Karpas-422 (cell line): ENCODE results near the gene SIL1. TPM values are rescaled to one million over a fixed set of nuclear protein-coding genes. Genes with fewer than 3 reads are reported as not detected.

Experiments used
- DNase-seq: peaks from one replicate; pipeline ENCODE4 v3.0.0-alpha.2; 2015
- H2AFZ ChIP-seq: fragments of 200-600 bp; sonication (generic); 2 replicates; pipeline ENCODE4 v1.6.1; 2014; ENCODE audit warnings: antibody characterized with exemption, low read length, mixed read lengths
- H3K27ac ChIP-seq: fragments of 200-600 bp; sonication (generic); 2 replicates; pipeline ENCODE4 v1.5.1; 2014; ENCODE audit warnings: mild to moderate bottlenecking, low read length, moderate library complexity
- H3K27me3 ChIP-seq: fragments of 200-600 bp; sonication (generic); 2 replicates; pipeline ENCODE4 v1.6.1; 2014; ENCODE audit warnings: low read length, mixed read lengths
- H3K36me3 ChIP-seq: fragments of 200-600 bp; sonication (generic); 2 replicates; pipeline ENCODE4 v1.6.1; 2014; ENCODE audit warnings: low read length, mixed read lengths; ENCODE audit not compliant: insufficient read depth
- H3K4me1 ChIP-seq: fragments of 200-600 bp; sonication (generic); 2 replicates; pipeline ENCODE4 v1.6.1; 2014; ENCODE audit warnings: mild to moderate bottlenecking, low read length, mixed read lengths
- H3K4me2 ChIP-seq: fragments of 200-600 bp; sonication (generic); 2 replicates; pipeline ENCODE4 v1.6.1; 2014; ENCODE audit warnings: low read length, low read depth, mild to moderate bottlenecking; ENCODE audit not compliant: poor library complexity, severe bottlenecking
- H3K4me3 ChIP-seq: fragments of 200-600 bp; sonication (generic); 2 replicates; pipeline ENCODE4 v1.5.1; 2014; ENCODE audit warnings: mild to moderate bottlenecking, antibody characterized with exemption, low read length, mixed read lengths
- H3K79me2 ChIP-seq: fragments of 200-600 bp; sonication (generic); 2 replicates; pipeline ENCODE4 v1.6.1; 2014; ENCODE audit warnings: mild to moderate bottlenecking, low read length, mixed read lengths
- H3K9ac ChIP-seq: fragments of 200-600 bp; sonication (generic); 2 replicates; pipeline ENCODE4 v1.6.0; 2014; ENCODE audit warnings: low read length
- H3K9me2 ChIP-seq: fragments of 200-600 bp; sonication (generic), shearing (Covaris generic); replicated peaks from 2 replicates; pipeline ENCODE4 v1.6.0; 2014; ENCODE audit warnings: mild to moderate bottlenecking, low read length, moderate library complexity; ENCODE audit not compliant: insufficient read depth
- H3K9me3 ChIP-seq: fragments of 300-700, 200-600 bp; sonication (generic); 2 replicates; pipeline ENCODE4 v1.6.1; 2014; ENCODE audit warnings: low read length, mixed read lengths
- H4K20me1 ChIP-seq: fragments of 200-600 bp; sonication (generic); 2 replicates; pipeline ENCODE4 v1.6.1; 2014; ENCODE audit warnings: mild to moderate bottlenecking, antibody characterized with exemption, low read length, low read depth; ENCODE audit not compliant: insufficient read depth
- total RNA-seq: library from RNA; depleted of rRNA; stranded (reverse); fragments of >200 nt; shearing (Covaris generic); gene quantifications from 2 replicates; pipeline ENCODE4 v1.2.3, GENCODE V29; 2014; ENCODE audit warnings: low replicate concordance

SIL1 gene
- total RNA-seq, 1 experiment from 2014 or later: 10.7 TPM

DNA sequence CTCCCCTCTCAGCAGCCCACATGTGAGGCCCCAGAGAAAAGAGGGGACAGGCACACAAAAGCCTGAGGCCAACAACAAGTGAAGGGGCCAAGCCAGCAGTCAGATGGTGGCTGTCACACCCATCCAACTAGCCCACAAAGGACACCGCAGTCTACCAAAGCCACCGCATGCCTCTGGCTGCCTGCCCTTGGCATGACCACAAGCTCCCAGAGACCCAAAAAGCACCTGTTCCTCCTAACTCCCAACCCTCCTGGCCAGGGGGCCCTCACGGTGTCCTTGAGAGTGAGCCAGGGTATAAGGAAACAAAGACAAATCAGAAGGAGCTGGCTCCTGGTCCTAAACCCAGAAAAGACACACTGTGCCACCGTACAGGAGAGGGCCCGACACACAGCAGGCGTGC, 245.2 kb downstream of the SIL1 start:
- no peak overlapping the region for H3K4me3 ChIP-seq
- no peaks in the 10 kb centered on the region for H3K4me1 ChIP-seq
- H3K9me2 ChIP-seq: no peaks in the 10 kb centered on the region
- H3K79me2 ChIP-seq: no peaks in the 10 kb centered on the region
- no peak for DNase-seq
- H3K9ac ChIP-seq: no peak overlapping the region
- peaks cover 2% of the 10 kb centered on the region; the same call in 1 of the 2 replicates for H4K20me1 ChIP-seq
- H3K9me3 ChIP-seq: no peaks in the 10 kb centered on the region
- H3K27me3 ChIP-seq: no peaks in the 10 kb centered on the region
- H3K36me3 ChIP-seq: no peaks in the 10 kb centered on the region
- H2AFZ ChIP-seq: no peak overlapping the region
- no peak overlapping the region for H3K4me2 ChIP-seq
- no peak overlapping the region for H3K27ac ChIP-seq

DNA sequence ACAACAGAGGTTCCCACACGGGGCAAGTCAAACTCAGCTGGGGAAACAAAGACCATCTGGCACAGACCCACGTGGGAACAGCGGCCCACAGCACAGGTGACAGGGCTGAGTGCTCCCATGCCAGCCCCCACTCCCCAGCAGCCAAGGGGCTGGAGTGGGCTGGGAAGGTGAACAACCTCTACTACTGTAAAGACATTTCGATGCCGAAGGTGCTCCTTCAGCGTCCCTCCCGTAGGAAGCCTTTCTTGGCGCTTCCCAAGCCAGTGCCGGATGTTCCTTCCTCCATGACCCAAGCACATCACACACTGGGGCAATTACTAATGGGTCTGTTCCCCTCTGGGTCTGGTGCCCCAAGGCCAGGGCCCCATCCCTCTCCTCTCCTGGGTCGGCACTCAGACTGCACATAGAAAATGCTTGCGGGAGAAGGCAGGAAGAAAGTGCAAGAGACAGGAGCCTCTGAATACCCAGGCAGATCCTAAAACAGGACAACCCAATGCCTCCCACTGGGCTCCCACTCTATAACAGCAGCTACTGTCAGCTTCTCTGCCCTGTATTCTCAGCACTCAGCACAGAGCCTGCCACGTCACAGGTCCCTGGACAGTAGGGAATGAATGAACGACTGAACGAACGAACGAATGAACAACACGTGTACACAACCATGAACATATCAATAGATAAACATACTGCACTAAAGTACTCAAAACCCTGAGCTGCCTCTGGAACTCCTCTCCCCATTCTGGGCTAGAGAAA, 246.0 kb downstream of the SIL1 start:
- H3K27me3 ChIP-seq: no peaks in the 10 kb centered on the region
- H3K9me3 ChIP-seq: no peaks in the 10 kb centered on the region
- H3K27ac ChIP-seq: no peak overlapping the region
- no peaks in the 10 kb centered on the region for H3K4me1 ChIP-seq
- no peak overlapping the region for H3K4me2 ChIP-seq
- no peak overlapping the region for H3K9ac ChIP-seq
- H3K79me2 ChIP-seq: no peaks in the 10 kb centered on the region
- DNase-seq: no peak
- H4K20me1 ChIP-seq: peaks cover 2% of the 10 kb centered on the region; the same call in 1 of the 2 replicates
- no peak overlapping the region for H2AFZ ChIP-seq
- no peak overlapping the region for H3K4me3 ChIP-seq
- H3K9me2 ChIP-seq: no peaks in the 10 kb centered on the region
- H3K36me3 ChIP-seq: no peaks in the 10 kb centered on the region

GRCh38 chr5:138951091-138951985, 246.8 kb downstream of the SIL1 start:
- H3K36me3 ChIP-seq: no peaks in the 10 kb centered on the region
- peaks cover 2% of the 10 kb centered on the region; the same call in 1 of the 2 replicates for H4K20me1 ChIP-seq
- H3K79me2 ChIP-seq: no peaks in the 10 kb centered on the region
- H3K4me1 ChIP-seq: no peaks in the 10 kb centered on the region
- DNase-seq: no peak
- no peak overlapping the region for H3K9ac ChIP-seq
- H3K4me2 ChIP-seq: no peak overlapping the region
- no peaks in the 10 kb centered on the region for H3K27me3 ChIP-seq
- no peak overlapping the region for H2AFZ ChIP-seq
- no peak overlapping the region for H3K4me3 ChIP-seq
- no peaks in the 10 kb centered on the region for H3K9me2 ChIP-seq
- H3K27ac ChIP-seq: no peak overlapping the region
- no peaks in the 10 kb centered on the region for H3K9me3 ChIP-seq

- Histone ChIP-seq H3K9me2 (no peaks in the 10 kb centered on the region), H2AFZ (no peak overlapping the region), H3K9ac (no peak overlapping the region), H3K4me3 (no peak overlapping the region), H4K20me1 (peaks cover 2% of the 10 kb centered on the region; the same call in 1 of the 2 replicates), H3K9me3 (no peaks in the 10 kb centered on the region), H3K79me2 (no peaks in the 10 kb centered on the region), H3K4me2 (no peak overlapping the region), H3K27ac (no peak overlapping the region), H3K27me3 (no peaks in the 10 kb centered on the region), H3K4me1 (no peaks in the 10 kb centered on the region), H3K36me3 (no peaks in the 10 kb centered on the region)
- DNase-seq: no peak
Observed at GRCh38 chr5:138950421-138951031, 247.6 kb downstream of the SIL1 start.

DNA sequence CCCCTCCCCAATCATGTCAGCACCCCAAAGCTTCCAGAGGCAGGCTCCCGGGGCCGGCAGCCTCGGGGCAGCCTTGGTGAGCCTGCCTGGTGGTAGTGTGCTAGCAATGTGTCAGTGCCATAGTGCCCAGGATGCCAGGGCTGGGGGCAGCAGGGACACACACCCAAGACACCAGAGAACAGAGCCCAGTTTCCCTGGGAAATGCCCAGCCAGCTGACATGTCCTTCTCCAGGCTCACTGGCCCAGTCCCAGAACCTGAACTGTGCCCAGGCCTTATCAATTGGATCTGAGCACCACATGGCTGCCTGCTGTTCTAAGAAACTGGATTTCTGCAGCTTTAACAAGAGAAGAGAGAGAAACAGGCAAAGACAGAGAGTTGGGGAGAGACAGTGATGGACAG, 248.2 kb downstream of the SIL1 start:
- Histone ChIP-seq H3K79me2 (no peaks in the 10 kb centered on the region), H3K27me3 (no peaks in the 10 kb centered on the region), H4K20me1 (peaks cover 2% of the 10 kb centered on the region; the same call in 1 of the 2 replicates), H2AFZ (no peak overlapping the region), H3K9me3 (no peaks in the 10 kb centered on the region), H3K36me3 (no peaks in the 10 kb centered on the region), H3K4me2 (no peak overlapping the region), H3K4me1 (no peaks in the 10 kb centered on the region), H3K27ac (no peak overlapping the region), H3K9me2 (no peaks in the 10 kb centered on the region), H3K9ac (no peak overlapping the region), H3K4me3 (no peak overlapping the region)
- no peak for DNase-seq

DNA sequence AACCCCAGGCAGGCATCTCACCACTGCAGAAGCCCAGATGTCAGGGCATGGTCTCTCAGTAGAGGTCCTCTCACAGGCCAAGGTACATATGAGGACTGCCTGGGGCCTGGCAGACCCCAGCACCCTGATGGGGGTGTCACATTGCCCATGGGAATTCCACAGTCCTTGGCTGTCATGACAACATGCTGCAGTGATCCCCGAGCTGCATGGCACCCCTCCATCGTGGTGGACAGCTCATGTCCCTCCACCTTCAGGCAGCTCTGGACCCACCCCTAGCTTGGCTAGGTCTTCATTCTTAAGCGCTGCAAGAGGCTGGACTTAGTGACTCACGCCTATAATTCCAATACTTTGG, 249.0 kb downstream of the SIL1 start:
- H3K4me1 ChIP-seq: no peaks in the 10 kb centered on the region
- H3K9me3 ChIP-seq: no peaks in the 10 kb centered on the region
- H3K79me2 ChIP-seq: no peaks in the 10 kb centered on the region
- 0 out of 2 replicates have a peak, but pooled peaks cover 2% of the 10 kb centered on the region for H4K20me1 ChIP-seq
- no peaks in the 10 kb centered on the region for H3K36me3 ChIP-seq
- H2AFZ ChIP-seq: no peak overlapping the region
- no peak for DNase-seq
- no peaks in the 10 kb centered on the region for H3K27me3 ChIP-seq
- no peak overlapping the region for H3K9ac ChIP-seq
- H3K27ac ChIP-seq: no peak overlapping the region
- no peaks in the 10 kb centered on the region for H3K9me2 ChIP-seq
- no peak overlapping the region for H3K4me3 ChIP-seq
- H3K4me2 ChIP-seq: no peak overlapping the region

DNA sequence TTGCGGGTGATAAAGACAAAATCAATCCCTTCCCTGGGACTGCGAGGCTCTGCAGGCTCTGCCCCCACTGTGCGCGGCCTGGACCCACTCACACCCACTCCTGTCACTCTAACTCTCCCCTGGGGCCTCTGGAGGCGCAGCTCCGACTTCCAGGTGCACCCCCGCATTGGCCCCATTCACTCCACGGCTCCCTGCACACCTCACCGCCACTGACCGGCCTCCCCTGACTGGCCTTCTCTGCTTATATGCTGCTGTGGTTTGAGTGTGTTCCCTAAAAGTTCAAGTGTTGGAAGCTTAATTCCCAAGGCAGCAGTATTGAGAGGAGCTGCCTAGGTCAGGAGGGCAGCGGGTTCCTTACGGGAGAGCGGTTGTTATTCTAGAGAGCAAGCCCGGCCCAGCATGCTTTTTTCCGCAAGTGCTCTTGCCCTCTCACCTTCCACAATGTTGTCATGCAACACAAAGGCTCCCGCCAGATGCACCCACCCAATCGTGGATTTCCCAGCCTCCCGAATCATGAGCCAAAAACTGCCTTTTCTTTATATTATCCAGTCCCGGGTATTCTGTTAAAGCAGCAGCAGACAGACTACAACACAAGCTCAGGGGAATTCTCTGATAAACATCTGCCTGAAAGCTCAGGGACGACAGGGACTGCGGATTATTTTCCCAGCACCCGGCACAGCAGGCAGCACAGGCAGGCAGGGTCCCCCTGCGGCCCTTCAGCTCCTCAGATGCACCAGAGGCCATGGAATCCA, 249.5 kb downstream of the SIL1 start:
- Histone ChIP-seq H3K9me2 (no peaks in the 10 kb centered on the region), H4K20me1 (0 out of 2 replicates have a peak, but pooled peaks cover 2% of the 10 kb centered on the region), H3K27me3 (no peaks in the 10 kb centered on the region), H3K4me1 (no peaks in the 10 kb centered on the region), H3K9me3 (no peaks in the 10 kb centered on the region), H3K36me3 (no peaks in the 10 kb centered on the region), H3K4me3 (no peak overlapping the region), H3K27ac (no peak overlapping the region), H2AFZ (no peak overlapping the region), H3K4me2 (no peak overlapping the region), H3K9ac (no peak overlapping the region), H3K79me2 (no peaks in the 10 kb centered on the region)
- DNase-seq: no peak
